MM.1S (cell line): ENCODE measurements around the gene SH3TC1.

Source experiments
- DNase-seq: peaks from one replicate; pipeline ENCODE4 v3.0.0-alpha.2; 2015
- H2AFZ ChIP-seq: fragments of 300-600 bp; sonication (generic); 2 replicates; pipeline ENCODE4 v1.6.0; 2016; ENCODE audit warnings: antibody characterized with exemption, low read length
- H3F3A ChIP-seq: fragments of 300-600 bp; sonication (generic); 2 replicates; pipeline ENCODE4 v1.6.1; 2016; ENCODE audit warnings: mild to moderate bottlenecking, antibody characterized with exemption, low read length, moderate library complexity, mixed read lengths; ENCODE audit not compliant: insufficient read depth
- H3K27ac ChIP-seq: fragments of 300-600 bp; sonication (generic); 2 replicates; pipeline ENCODE4 v1.5.1; 2016; ENCODE audit warnings: mild to moderate bottlenecking, low read length
- H3K27me3 ChIP-seq: fragments of 300-600 bp; sonication (generic); replicated peaks from 2 replicates; pipeline ENCODE4 v1.6.0; 2016; ENCODE audit warnings: low read length; ENCODE audit not compliant: insufficient read depth
- H3K36me3 ChIP-seq: fragments of 300-600 bp; sonication (generic); replicated peaks from 2 replicates; pipeline ENCODE4 v1.6.1; 2016; ENCODE audit warnings: mild to moderate bottlenecking, low read length, mixed read lengths; ENCODE audit not compliant: insufficient read depth
- H3K4me1 ChIP-seq: fragments of 300-600 bp; sonication (generic); 2 replicates; pipeline ENCODE4 v1.6.1; 2016; ENCODE audit warnings: low read length, mixed read lengths
- H3K4me2 ChIP-seq: fragments of 300-600 bp; sonication (generic); 2 replicates; pipeline ENCODE4 v1.6.0; 2016; ENCODE audit warnings: low read depth, low read length
- H3K4me3 ChIP-seq: fragments of 300-600 bp; sonication (generic); 2 replicates; pipeline ENCODE4 v1.5.1; 2016; ENCODE audit warnings: low read length, mixed read lengths
- H3K79me2 ChIP-seq: fragments of 300-600 bp; sonication (generic); 2 replicates; pipeline ENCODE4 v1.6.1; 2016; ENCODE audit warnings: mixed run types, low read length, mixed read lengths
- H3K9ac ChIP-seq: fragments of 300-600 bp; sonication (generic); 2 replicates; pipeline ENCODE4 v1.6.1; 2016; ENCODE audit warnings: low read length, mixed read lengths
- H3K9me2 ChIP-seq: fragments of 300-600 bp; sonication (generic); replicated peaks from 2 replicates; pipeline ENCODE4 v1.6.1; 2016; ENCODE audit warnings: mild to moderate bottlenecking, low read length, mixed read lengths; ENCODE audit not compliant: insufficient read depth
- H3K9me3 ChIP-seq: fragments of 300-600 bp; sonication (generic); replicated peaks from 2 replicates; pipeline ENCODE4 v1.6.1; 2016; ENCODE audit warnings: mild to moderate bottlenecking, low read length, mixed read lengths; ENCODE audit not compliant: insufficient read depth
- H4K20me1 ChIP-seq: fragments of 300-600 bp; sonication (generic); 2 replicates; pipeline ENCODE4 v1.6.1; 2016; ENCODE audit warnings: mild to moderate bottlenecking, low read length, moderate library complexity, mixed read lengths; ENCODE audit not compliant: insufficient read depth
- EZH2 ChIP-seq: fragments of 300-600 bp; sonication (generic); optimal IDR thresholded peaks from 2 replicates; pipeline ENCODE3; 2017; ENCODE audit warnings: low read depth, mild to moderate bottlenecking, antibody characterized with exemption, low read length, mixed read lengths
- EZH2phosphoT487 ChIP-seq: fragments of 300-600 bp; sonication (generic); IDR thresholded peaks from 2 replicates; pipeline ENCODE4 v1.6.1; 2018; ENCODE audit warnings: antibody characterized with exemption, low read length
- TF ChIP-seq, protein P1 (sequence below): fragments of 300-600 bp; sonication (generic); IDR thresholded peaks from 2 replicates; pipeline ENCODE4 v1.5.1; 2016; ENCODE audit warnings: antibody characterized with exemption, low read length, mixed read lengths

Gene SH3TC1

DNA sequence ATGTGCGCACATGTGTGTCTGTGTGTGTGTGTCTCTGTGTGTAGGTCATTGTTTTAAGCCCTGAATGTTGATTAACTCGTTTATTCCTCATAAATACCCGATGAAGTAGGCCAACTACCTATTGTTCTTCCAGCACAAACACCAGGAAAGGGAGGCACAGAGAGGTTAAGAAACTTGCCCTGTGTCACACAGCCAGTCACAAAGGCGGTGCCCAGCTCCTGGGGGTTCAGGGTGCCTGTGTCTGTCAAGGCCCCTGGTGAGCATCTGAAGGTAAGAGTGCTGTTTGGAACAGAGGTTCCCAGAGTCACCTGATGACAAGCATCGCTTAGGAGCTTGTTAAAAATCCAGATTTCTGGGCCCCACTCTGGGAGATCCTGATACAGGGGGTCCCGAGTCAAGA is 18.0 kb upstream of the SH3TC1 start:
- H2AFZ ChIP-seq = no peak overlapping the region
- no peaks in the 10 kb centered on the region for H4K20me1 ChIP-seq
- 0 out of 2 replicates have a peak, but pooled peaks cover 3% of the 10 kb centered on the region for H3K4me1 ChIP-seq
- no peak overlapping the region for H3K27ac ChIP-seq
- H3K27me3 ChIP-seq = peaks cover 46% of the 10 kb centered on the region
- H3K9me2 ChIP-seq = no peaks in the 10 kb centered on the region
- no peak overlapping the region for H3K4me2 ChIP-seq
- no peak for DNase-seq
- no peaks in the 10 kb centered on the region for H3K9me3 ChIP-seq
- H3K4me3 ChIP-seq = no peak overlapping the region
- H3K9ac ChIP-seq = no peak overlapping the region
- no peaks in the 10 kb centered on the region for H3K79me2 ChIP-seq
- 0 out of 2 replicates have a peak, but pooled peaks cover 3% of the 10 kb centered on the region for H3F3A ChIP-seq
- no peaks in the 10 kb centered on the region for H3K36me3 ChIP-seq
- no peak for TF ChIP-seq EZH2

DNA sequence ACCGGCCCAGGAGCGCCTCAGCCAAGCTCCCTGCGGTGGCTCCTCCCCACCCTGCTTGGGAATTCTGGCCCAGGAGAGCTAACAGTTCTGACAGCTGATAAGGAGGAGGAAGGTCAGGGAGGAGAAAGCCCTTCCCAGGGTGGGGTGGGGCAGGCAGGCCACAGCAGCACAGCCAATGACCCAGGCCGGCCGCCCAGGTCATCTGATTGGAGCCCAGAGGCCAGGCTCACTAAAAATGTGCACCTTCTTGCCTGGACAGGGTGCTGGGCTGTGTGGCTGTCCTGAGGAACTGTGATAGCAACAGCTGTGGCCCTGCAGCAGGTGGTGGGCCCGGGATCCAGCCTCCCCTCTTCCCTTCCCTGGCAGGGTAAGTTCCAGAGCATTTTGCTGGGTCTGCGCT is 17.2 kb upstream of the SH3TC1 start:
- Histone ChIP-seq H3K4me3 (no peak overlapping the region), H2AFZ (no peak overlapping the region), H3K9me3 (no peaks in the 10 kb centered on the region), H3K9ac (no peak overlapping the region), H3K27ac (no peak overlapping the region), H3K79me2 (no peaks in the 10 kb centered on the region), H3F3A (0 out of 2 replicates have a peak, but pooled peaks cover 3% of the 10 kb centered on the region), H3K4me1 (0 out of 2 replicates have a peak, but pooled peaks cover 3% of the 10 kb centered on the region), H4K20me1 (no peaks in the 10 kb centered on the region), H3K27me3 (peaks cover 51% of the 10 kb centered on the region), H3K36me3 (no peaks in the 10 kb centered on the region), H3K9me2 (no peaks in the 10 kb centered on the region), H3K4me2 (no peak overlapping the region)
- TF ChIP-seq EZH2phosphoT487 (no peak), EZH2 (no peak)
- TF ChIP-seq, protein P1, sequence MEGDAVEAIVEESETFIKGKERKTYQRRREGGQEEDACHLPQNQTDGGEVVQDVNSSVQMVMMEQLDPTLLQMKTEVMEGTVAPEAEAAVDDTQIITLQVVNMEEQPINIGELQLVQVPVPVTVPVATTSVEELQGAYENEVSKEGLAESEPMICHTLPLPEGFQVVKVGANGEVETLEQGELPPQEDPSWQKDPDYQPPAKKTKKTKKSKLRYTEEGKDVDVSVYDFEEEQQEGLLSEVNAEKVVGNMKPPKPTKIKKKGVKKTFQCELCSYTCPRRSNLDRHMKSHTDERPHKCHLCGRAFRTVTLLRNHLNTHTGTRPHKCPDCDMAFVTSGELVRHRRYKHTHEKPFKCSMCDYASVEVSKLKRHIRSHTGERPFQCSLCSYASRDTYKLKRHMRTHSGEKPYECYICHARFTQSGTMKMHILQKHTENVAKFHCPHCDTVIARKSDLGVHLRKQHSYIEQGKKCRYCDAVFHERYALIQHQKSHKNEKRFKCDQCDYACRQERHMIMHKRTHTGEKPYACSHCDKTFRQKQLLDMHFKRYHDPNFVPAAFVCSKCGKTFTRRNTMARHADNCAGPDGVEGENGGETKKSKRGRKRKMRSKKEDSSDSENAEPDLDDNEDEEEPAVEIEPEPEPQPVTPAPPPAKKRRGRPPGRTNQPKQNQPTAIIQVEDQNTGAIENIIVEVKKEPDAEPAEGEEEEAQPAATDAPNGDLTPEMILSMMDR = no peak
- DNase-seq = no peak

DNA sequence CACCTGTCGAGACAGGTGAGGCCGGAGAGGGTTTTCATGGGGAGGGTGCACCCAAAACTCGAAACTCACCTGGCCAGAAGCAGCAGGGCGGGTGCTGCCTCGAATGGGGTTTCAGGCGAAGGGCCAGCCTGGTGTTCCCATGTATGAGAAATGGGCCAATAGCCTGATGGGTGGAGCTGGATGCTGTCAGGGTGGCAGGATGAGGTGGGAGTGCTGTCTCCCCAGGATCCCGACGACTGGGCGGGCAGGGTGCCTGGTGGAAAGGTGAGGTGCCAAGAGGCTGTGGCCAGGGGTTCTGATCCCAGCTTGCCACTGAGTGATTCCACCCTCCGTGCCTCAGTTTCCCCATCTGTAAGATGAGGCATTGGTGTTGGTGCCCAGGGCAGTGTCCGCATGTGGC is 16.8 kb upstream of the SH3TC1 start:
- Histone ChIP-seq H3K4me3 (no peak overlapping the region), H3F3A (0 out of 2 replicates have a peak, but pooled peaks cover 3% of the 10 kb centered on the region), H3K27me3 (peaks cover 55% of the 10 kb centered on the region), H3K4me1 (0 out of 2 replicates have a peak, but pooled peaks cover 3% of the 10 kb centered on the region), H3K9me3 (no peaks in the 10 kb centered on the region), H3K27ac (no peak overlapping the region), H2AFZ (no peak overlapping the region), H3K9ac (no peak overlapping the region), H3K79me2 (no peaks in the 10 kb centered on the region), H3K9me2 (no peaks in the 10 kb centered on the region), H3K4me2 (no peak overlapping the region), H4K20me1 (no peaks in the 10 kb centered on the region), H3K36me3 (no peaks in the 10 kb centered on the region)
- TF ChIP-seq EZH2 (no peak), EZH2phosphoT487 (no peak)
- TF ChIP-seq, protein P1 = no peak
- DNase-seq = no peak
